Psoas muscle (tissue), 8 donors: ENCODE measurements around the gene CACTIN. TPM values are rescaled to one million over a fixed set of nuclear protein-coding genes. Genes with fewer than 3 reads are reported as not detected.

Source experiments
- ATAC-seq, 4 donors: fragments of 200-7000 bp; cut with Tn5 transposase; one replicate each; pipeline ENCODE4 v1.9.1; 2020; ENCODE audit warnings: moderate library complexity in 3 of 4, mild to moderate bottlenecking in 2 of 4
- DNase-seq, 2 donors: peaks; one replicate each; pipeline ENCODE4 v3.0.0-alpha.2; 2020
- H3K27ac ChIP-seq: fragments of 200-600 bp; one replicate; pipeline ENCODE4 v1.8.0; 2022
- H3K27me3 ChIP-seq, 3 donors: fragments of 200-600 bp in 1 of 3; one replicate each; pipeline versions ENCODE4 v1.6.1 to v1.8.0; 2013 to 2022; ENCODE audit warnings: low read length in 2 of 3, mild to moderate bottlenecking in 2 of 3, moderate library complexity in 1 of 3; ENCODE audit not compliant: insufficient read depth in 3 of 3
- H3K36me3 ChIP-seq, 2 donors: fragments of 200-600 bp in 1 of 2; one replicate each; pipeline versions ENCODE4 v1.6.1 to v1.8.0; 2013 to 2022; ENCODE audit warnings: low read depth in 1 of 2, mild to moderate bottlenecking in 1 of 2, moderate library complexity in 1 of 2; ENCODE audit not compliant: insufficient read depth in 1 of 2
- H3K4me1 ChIP-seq: fragments of 200-600 bp; one replicate; pipeline ENCODE4 v1.8.0; 2022
- H3K4me3 ChIP-seq: fragments of 200-600 bp; one replicate; pipeline ENCODE4 v1.8.0; 2022; ENCODE audit warnings: mild to moderate bottlenecking
- H3K9me3 ChIP-seq: fragments of 200-600 bp; one replicate; pipeline ENCODE4 v1.8.0; 2022
- WGBS, 3 donors: extraction: QIAGEN DNeasy Blood & Tissue Kit; methylation state at CpG; one replicate each; pipeline versions ENCODE4 v1.1.6 to v1.1.7; 2013; 5-methylcytosine and 5-hydroxymethylcytosine counted together
- intact Hi-C, 2 donors: fragments of 100-400 bp; cut with DNase I; formaldehyde crosslinking; loops; one replicate each; pipeline versions ENCODE4 v1.11.0 to v1.14.2; 2022
- polyA plus RNA-seq, 3 donors: library from polyadenylated mRNA; stranded (reverse); fragments of 200-250 nt; gene quantifications; one replicate each; pipeline ENCODE4 v1.2.3, GENCODE V29; 2013
- total RNA-seq, 4 donors: library from RNA; stranded (reverse); fragmentation: NEBNext Ultra II Directional in 2 of 4; extraction: Animal tissue kit (Norgen Biotek cat#: 25700) in 2 of 4; gene quantifications; one replicate each; pipeline versions ENCODE4 v1.2.1 to v1.2.4, GENCODE V29; 2021 to 2023
- TF ChIP-seq, protein P1 (sequence below): fragments of 200-600 bp; IDR thresholded peaks from one replicate; pipeline ENCODE4 v1.8.0; 2022; ENCODE audit warnings: antibody characterized with exemption
- donor health status: healthy with polysubstance abuse.
- donor health status: DM: no; HTN: no; CAD: no; lungs with moderate emphysema.
- donor health status: Bipolar disorder and iron deficiency.
- donor health status: healthy.
- donor health status: DM: yes; HTN: yes; CAD: no.
- donor health status: DM: no; HTN: no; CAD: no.
- donor health status: DM: no; HTN: no; CAD: no.
- donor health status: DM: yes; HTN: yes; CAD: no.

The CACTIN gene
- total and polyA plus RNA-seq, 7 donors = 11.8 to 21.4 (median 16.3) TPM

GRCh38 chr19:3625996-3626472 lies 556 bp downstream of the CACTIN start:
- Histone ChIP-seq H3K36me3 (peaks cover 4 to 31% of the 10 kb centered on the region in 2 donors), H3K27ac (peak overlapping the region; percentile 96), H3K4me3 (peak overlapping the region; percentile 100), H3K9me3 (no peaks in the 10 kb centered on the region), H3K27me3 (no peaks in the 10 kb centered on the region), H3K4me1 (peaks cover 15% of the 10 kb centered on the region)
- TF ChIP-seq, protein P1, sequence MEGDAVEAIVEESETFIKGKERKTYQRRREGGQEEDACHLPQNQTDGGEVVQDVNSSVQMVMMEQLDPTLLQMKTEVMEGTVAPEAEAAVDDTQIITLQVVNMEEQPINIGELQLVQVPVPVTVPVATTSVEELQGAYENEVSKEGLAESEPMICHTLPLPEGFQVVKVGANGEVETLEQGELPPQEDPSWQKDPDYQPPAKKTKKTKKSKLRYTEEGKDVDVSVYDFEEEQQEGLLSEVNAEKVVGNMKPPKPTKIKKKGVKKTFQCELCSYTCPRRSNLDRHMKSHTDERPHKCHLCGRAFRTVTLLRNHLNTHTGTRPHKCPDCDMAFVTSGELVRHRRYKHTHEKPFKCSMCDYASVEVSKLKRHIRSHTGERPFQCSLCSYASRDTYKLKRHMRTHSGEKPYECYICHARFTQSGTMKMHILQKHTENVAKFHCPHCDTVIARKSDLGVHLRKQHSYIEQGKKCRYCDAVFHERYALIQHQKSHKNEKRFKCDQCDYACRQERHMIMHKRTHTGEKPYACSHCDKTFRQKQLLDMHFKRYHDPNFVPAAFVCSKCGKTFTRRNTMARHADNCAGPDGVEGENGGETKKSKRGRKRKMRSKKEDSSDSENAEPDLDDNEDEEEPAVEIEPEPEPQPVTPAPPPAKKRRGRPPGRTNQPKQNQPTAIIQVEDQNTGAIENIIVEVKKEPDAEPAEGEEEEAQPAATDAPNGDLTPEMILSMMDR = no peak
- ATAC-seq = peak in 2 of 4 donors; percentile 11 to 16
- 1 to 2% (median 1%) methylated on average over 21 of the region's 21 CpGs for WGBS, 3 donors
- intact Hi-C loops = no loop called here
- no peak for DNase-seq

- ATAC-seq = no peak
These were observed 2.9 kb downstream of the CACTIN start for GRCh38 chr19:3623716-3624115.

DNA sequence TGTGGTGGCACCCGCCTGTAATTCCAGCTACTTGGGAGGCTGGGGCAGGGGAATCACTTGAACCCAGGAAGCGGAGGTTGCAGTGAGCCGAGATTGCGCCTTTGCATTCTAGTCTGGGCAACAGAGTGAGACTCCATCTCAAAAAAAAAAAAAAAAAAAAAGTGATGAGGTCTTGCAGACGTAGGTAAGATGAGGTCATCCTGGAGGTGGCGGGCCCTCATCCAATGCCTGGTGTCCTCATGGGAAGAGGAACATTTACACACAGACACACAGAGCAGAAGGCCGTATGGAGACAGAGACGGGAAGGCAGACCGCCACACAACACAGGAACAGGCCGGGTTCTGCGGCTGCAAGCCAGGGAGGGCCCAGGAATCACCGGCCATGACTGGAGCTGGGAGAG lies 4.4 kb downstream of the CACTIN start:
- Histone ChIP-seq H3K27me3 (no peaks in the 10 kb centered on the region), H3K4me1 (peaks cover 21% of the 10 kb centered on the region), H3K27ac (no peak overlapping the region), H3K4me3 (no peak overlapping the region), H3K36me3 (peaks cover 4 to 54% of the 10 kb centered on the region in 2 donors), H3K9me3 (no peaks in the 10 kb centered on the region)
- intact Hi-C loops = no loop called here
- DNase-seq (no peak), ATAC-seq (no peak)
- TF ChIP-seq, protein P1 = no peak
- 81 to 90% (median 81%) methylated on average over 12 of the region's 12 CpGs for WGBS, 3 donors

More at GRCh38 chr19:3623716-3624115, 2.9 kb downstream of the CACTIN start:
- Histone ChIP-seq H3K36me3 (peaks cover 4 to 45% of the 10 kb centered on the region in 2 donors), H3K4me1 (peaks cover 15% of the 10 kb centered on the region), H3K27ac (no peak overlapping the region), H3K9me3 (no peaks in the 10 kb centered on the region), H3K27me3 (no peaks in the 10 kb centered on the region), H3K4me3 (no peak overlapping the region)
- intact Hi-C loops = no loop called here
- TF ChIP-seq, protein P1 = no peak
- no peak for DNase-seq
- 90% methylated on average over 34 of the region's 34 CpGs for WGBS, 3 donors

- ATAC-seq = no peak
- H3K36me3 ChIP-seq = peaks cover 4 to 59% of the 10 kb centered on the region in 2 donors
- 88 to 93% (median 90%) methylated on average over 15 of the region's 15 CpGs for WGBS, 3 donors
These were observed 4.9 kb downstream of the CACTIN start for GRCh38 chr19:3621689-3622088.

More at GRCh38 chr19:3621689-3622088, 4.9 kb downstream of the CACTIN start:
- peaks cover 21% of the 10 kb centered on the region for H3K4me1 ChIP-seq
- H3K4me3 ChIP-seq = no peak overlapping the region
- no peak for DNase-seq
- H3K27ac ChIP-seq = no peak overlapping the region
- TF ChIP-seq, protein P1 = no peak
- intact Hi-C loops = no loop called here
- no peaks in the 10 kb centered on the region for H3K27me3 ChIP-seq
- H3K9me3 ChIP-seq = no peaks in the 10 kb centered on the region
